NCI-H82 treated with DMSO at 0.1 percent for 48 hours (cell line): ENCODE results near the gene GSTA5.
"Not testable (repeated sequence)": the region's sequence is repeated elsewhere in the genome, so short reads cannot be mapped to it uniquely, and the experiment has no call there.

Source experiments
- DNase-seq: peaks from one replicate; lab custom pipeline; 2025; ENCODE audit not compliant: unreplicated experiment; lab: John Stamatoyannopoulos, UW

Gene GSTA5

DNA sequence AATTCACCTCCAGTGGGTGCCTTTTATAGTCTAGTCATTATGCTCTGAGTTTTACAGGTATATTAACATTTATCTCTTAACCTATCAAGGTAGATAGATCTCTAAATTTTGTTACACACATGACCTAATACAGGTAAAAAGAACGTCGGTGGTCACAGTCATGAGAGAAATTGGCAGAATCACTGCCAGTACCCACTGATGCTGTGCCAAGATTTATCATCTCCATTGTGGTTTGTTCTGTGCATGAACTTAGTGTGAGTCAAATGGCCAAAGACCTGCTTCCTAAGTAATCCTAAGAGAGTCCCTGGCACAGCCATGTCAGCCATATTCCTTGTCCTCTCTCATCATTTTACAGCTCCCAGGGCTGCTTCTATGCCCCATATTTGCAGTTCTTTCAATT, 46.2 kb downstream of the GSTA5 start:
- not testable (repeated sequence) for DNase-seq

GRCh38 chr6:52790861-52791260, 49.8 kb downstream of the GSTA5 start:
- no peak for DNase-seq

DNA sequence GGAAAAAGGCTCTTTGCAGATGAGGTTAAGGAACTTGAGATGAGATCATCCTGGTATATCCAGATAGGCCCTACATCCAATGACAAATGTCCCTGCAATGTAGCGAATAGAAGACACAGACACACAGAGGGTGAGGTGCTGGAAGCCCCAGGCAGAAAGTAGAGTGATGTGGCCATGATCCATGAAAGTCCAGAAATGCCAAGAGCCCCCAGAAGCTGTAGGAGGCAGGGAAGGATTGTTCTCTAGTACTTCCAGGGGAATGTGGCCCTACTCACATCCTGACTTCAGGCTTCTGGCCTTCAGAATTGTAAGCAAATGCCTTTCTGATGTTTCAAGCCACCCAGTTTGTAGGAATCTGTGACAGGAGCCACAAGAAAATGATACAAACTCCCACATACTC, 51.0 kb downstream of the GSTA5 start:
- not testable (repeated sequence) for DNase-seq

DNA sequence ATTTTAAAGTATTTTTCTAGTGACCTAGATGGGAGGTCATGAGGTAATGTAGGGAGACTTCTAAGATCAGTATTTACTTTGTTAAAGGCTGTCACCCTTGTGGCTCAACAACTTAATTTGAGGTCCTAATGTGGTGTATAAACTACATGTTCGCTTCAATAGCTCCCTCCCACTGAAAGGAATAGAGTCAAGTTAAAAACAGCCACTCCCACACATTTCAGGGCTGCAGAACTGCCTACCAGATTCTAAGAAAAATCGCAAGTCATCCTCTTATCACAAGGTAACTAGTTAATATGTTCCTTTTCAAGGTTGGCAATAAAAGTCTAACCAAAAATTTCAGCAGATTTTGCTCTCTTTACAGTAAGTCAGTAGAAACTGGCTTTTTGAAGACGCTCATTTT, 52.1 kb downstream of the GSTA5 start:
- DNase-seq: no peak

GRCh38 chr6:52787917-52788316, 52.7 kb downstream of the GSTA5 start:
- DNase-seq: no peak

DNA sequence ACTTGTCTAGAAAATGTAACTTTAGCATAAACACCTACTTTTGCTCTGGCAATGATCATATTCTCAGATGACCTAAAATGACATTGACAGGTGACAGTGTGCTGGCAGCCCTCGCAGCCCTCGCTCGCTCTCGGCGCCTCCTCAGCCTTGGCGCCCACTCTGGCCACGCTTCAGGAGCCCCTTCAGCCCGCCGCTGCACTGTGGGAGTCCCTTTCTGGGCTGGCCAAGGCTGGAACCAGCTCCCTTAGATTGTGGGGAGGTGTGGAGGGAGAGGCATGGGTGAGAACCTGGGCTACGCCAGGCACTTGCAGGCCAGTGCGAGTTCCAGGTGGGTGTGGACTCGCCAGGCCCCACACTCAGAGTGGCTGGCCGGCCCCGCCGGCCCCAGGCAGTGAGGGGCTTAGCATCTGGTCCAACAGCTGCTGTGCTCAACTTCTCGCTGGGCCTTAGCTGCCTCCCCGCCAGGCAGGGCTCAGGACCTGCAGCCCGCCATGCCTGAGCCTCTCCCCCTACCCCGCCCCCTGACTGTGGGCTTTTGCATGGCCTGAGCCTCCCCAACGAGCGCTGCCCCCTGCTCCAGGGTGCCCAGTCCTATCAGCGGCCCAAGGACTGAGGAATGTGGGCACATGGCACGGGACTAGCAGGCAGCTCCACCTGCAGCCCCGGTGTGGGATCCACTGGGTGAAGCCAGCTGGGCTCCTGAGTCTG, 54.2 kb downstream of the GSTA5 start:
- DNase-seq: no peak

DNA sequence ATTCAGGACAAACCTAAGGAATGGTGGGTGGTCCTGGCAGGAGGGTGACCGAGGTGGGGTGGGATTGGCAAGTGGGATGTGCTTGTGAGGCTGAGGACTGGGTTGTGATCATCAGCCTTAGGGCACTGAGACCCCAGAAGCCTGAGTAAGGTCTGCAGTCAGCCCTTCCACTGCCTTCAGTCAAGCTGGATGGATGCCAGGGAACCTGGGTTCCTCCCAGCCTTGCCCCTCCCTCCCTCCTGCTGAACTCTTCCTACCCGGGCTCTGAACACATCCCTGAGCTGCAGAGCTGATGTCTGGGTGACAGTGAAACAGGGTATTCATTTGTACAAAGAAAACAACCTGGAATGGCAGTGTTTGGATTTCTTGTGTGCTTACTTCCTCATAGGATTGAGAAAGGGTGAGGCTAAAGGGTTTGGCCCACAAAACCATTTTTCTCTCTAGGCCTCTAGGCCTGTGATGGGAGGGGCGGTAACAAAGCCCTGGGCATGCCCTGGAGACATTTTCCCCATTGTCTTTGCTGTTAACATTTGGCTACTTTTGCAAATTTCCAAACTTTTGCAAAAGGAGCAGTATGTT, 57.8 kb downstream of the GSTA5 start:
- not testable (repeated sequence) for DNase-seq

DNA sequence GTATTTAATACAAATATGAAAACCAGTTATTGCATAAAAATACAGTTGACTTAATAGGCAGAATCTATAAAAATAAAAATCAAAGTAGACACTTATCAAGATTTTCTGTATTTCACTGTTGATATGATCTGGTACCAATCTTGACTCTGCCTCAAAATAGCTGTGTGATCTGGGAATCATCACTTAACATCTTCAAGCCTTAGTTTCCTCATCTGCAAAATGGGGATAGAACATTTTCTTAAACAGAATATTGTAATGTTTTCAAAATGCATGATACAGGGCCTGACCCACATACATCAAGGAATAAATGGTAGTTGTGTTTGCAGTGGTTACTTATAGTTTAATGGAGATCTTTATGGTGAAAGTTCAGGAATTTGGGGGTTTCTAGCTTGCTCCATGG, 58.4 kb downstream of the GSTA5 start:
- DNase-seq: not testable (repeated sequence)
